Esophagus squamous epithelium (tissue), 4 donors: ENCODE data around the gene ZMIZ1.

Experiments used
- POLR2A ChIP-seq, 4 donors: fragments of 450-650 bp; IDR thresholded peaks; one replicate each; pipeline ENCODE4 v1.6.1; 2017; ENCODE audit warnings: antibody characterized with exemption in 4 of 4, mild to moderate bottlenecking in 4 of 4, moderate library complexity in 3 of 4
- TF ChIP-seq, protein P1 (sequence below), 6 experiments: fragments of 450-650 bp in 4 of 6; fragments of 200-600 bp in 2 of 6; sonication (generic) in 2 of 6; IDR thresholded peaks; one replicate each; pipeline ENCODE4 v1.5.1; 2016 to 2019; ENCODE audit warnings: antibody characterized with exemption in 6 of 6, mild to moderate bottlenecking in 4 of 6, moderate library complexity in 4 of 6

DNA sequence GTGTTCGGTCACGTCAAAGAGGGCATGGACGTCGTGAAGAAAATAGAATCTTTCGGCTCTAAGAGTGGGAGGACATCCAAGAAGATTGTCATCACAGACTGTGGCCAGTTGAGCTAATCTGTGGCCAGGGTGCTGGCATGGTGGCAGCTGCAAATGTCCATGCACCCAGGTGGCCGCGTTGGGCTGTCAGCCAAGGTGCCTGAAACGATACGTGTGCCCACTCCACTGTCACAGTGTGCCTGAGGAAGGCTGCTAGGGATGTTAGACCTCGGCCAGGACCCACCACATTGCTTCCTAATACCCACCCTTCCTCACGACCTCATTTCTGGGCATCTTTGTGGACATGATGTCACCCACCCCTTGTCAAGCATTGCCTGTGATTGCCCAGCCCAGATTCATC is 285.0 kb downstream of the ZMIZ1 start:
- TF ChIP-seq, protein P1, sequence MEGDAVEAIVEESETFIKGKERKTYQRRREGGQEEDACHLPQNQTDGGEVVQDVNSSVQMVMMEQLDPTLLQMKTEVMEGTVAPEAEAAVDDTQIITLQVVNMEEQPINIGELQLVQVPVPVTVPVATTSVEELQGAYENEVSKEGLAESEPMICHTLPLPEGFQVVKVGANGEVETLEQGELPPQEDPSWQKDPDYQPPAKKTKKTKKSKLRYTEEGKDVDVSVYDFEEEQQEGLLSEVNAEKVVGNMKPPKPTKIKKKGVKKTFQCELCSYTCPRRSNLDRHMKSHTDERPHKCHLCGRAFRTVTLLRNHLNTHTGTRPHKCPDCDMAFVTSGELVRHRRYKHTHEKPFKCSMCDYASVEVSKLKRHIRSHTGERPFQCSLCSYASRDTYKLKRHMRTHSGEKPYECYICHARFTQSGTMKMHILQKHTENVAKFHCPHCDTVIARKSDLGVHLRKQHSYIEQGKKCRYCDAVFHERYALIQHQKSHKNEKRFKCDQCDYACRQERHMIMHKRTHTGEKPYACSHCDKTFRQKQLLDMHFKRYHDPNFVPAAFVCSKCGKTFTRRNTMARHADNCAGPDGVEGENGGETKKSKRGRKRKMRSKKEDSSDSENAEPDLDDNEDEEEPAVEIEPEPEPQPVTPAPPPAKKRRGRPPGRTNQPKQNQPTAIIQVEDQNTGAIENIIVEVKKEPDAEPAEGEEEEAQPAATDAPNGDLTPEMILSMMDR (IDR thresholded peaks at IDR 0.05) = no peak
- TF ChIP-seq POLR2A (IDR thresholded peaks at IDR 0.05) = no peak
